Lower leg skin (tissue), 3 donors: ENCODE measurements around the gene CLEC2A.

Source experiments
- CTCF ChIP-seq, 3 donors: fragments of 450-650 bp; IDR thresholded peaks; one replicate each; pipeline ENCODE4 v1.5.1; 2016; ENCODE audit warnings: antibody characterized with exemption in 3 of 3, mild to moderate bottlenecking in 3 of 3, moderate library complexity in 2 of 3
- POLR2A ChIP-seq, 2 donors: fragments of 450-650 bp; IDR thresholded peaks; one replicate each; pipeline ENCODE4 v1.6.1; 2016 to 2017; ENCODE audit warnings: antibody characterized with exemption in 2 of 2, mild to moderate bottlenecking in 1 of 2, moderate library complexity in 1 of 2

DNA sequence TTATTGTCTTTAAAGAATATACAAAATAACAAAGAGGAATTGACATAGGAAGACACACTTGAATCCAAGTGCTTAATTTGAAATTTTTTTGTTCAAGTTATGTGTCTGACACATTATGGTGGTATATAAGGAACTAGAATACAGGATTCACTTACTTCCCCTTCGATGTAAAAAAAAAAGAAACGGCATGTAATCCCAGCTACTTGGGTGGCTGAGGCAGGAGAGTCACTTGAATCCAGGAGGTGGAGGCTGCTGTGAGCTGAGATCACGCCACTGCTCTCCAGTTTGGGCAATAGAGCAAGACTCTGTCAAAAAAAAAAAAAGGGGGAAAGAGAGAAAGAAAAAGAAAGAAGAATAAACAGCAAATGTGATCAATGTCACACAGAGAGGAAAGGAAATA lies 48.0 kb upstream of the CLEC2A start:
- TF ChIP-seq POLR2A (IDR thresholded peaks at IDR 0.05) (no peak), CTCF (IDR thresholded peaks at IDR 0.05) (no peak)
